AML-193 (cell line): ENCODE measurements around the gene TSR3.

Experiments used
- DNase-seq, 2 experiments: peaks; one replicate each; lab custom pipeline; 2025; lab: John Stamatoyannopoulos, UW

Gene TSR3

DNA sequence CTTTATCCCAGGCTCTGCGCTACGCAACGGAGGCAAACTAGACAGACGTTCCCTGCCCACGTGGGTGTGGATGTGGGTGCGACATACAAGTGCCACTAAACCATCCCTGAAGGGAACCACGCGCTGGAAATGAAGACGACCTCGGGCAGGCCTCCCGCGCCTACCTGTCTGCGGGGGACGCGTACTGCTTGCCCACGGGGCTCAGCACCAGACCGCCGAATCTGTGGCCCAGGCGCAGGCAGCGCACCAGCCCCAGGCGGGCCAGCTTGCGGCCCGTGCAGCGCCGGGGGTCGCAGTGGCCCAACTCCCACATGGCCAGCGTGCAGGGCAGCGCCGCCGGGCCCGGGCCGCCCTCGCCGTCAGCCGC is 480 bp downstream of the TSR3 start:
- DNase-seq, result no peak

DNA sequence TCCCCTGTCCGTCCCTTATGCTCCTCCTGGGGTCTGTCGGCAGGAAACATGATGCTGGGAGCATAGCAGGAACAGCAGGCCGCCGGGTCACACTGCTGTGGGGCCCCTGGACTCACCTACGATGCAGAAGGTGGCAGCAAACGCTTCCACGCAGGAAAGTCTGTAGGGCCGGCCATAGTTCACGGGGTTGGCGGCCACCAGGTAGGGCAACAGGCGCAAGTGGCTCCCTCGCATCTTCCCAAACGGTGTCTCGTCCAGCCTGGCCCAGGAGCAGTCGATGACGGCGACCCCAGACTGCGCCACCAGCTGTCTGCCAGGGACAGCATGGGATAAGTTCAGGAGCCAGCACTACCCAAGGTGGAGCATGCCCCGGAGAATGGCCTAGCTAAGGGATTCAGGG is 987 bp downstream of the TSR3 start:
- no peak for DNase-seq

DNA sequence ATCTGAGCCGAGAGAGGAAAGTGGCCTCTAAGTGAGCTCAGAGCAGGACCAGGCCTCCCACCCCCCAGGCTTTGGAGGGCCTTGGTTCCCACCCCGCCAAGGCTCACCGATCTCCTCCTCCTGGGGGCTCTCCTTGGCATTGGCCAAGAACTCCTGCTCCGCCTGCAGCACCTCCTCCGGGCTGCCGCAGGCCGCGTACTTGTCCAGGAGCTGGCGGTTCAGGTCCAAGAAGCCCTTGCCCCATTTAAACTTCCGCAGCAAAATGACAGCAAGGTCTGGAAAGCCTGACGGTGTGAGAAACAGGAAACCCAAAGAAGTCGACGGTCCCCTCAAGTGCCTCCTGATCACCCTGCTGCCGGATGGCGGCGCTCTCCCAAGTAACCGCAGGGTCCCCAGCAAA is 1.7 kb downstream of the TSR3 start:
- DNase-seq, result no peak

DNA sequence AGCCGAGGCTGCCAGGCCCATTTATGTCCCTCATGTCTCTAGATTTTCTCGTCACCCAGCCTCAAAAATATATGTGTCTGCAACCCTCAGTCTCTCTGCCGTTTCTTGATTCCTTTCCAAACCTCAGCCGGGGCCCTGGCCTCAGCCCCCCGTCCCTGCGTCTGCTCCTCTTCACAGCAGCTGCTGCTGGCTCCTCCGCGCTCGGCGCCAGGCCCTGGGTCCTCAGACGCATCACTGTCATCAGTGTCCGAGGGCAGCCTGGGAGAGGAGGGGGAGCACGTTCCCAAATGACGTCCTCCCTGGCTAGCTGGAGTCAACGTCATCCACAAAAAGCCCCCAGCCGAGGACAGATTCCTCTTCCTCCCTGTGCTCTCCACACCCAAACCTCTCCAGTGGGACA is 2.3 kb downstream of the TSR3 start:
- no peak for DNase-seq

DNA sequence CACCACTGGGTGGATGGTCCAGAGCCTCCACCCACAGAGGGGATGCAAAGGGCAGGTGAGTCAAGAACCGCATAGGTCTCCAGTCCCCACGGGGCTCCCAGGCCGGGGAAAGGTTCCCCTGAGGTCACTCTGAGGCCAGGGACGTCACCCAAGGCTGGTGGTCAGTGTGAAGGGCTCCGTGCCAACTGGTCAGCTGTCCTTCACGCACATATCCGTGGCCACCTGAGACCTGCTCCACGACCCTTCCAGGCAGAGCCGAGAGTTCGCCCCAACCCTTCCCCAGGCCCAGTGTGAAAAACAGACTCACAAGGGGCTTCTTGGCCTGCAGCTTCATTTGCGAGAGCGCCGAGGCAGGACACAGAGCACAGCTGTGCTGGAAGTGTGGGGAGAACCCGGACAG is 2.8 kb downstream of the TSR3 start:
- DNase-seq, result no peak

DNA sequence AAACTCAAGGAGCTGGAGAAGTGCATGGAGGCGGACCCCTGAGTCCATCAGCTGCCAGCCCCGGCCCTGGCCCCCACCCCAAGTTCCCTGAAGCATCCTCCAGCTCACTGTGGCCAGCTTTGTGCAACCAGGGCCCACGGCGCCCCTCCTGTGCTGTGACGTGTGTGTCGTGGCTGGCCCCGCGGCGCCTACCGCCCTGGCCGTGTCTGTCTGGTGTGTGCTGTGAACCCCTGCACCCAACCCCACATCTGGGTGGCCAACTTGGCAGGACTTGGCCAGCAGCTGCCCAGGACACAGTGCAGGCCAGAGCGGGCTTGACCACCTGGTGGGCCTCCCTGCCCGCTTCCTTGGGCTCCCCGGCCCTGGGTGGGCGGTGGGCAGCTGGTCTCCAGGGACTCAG is 3.2 kb downstream of the TSR3 start:
- DNase-seq, result no peak

DNA sequence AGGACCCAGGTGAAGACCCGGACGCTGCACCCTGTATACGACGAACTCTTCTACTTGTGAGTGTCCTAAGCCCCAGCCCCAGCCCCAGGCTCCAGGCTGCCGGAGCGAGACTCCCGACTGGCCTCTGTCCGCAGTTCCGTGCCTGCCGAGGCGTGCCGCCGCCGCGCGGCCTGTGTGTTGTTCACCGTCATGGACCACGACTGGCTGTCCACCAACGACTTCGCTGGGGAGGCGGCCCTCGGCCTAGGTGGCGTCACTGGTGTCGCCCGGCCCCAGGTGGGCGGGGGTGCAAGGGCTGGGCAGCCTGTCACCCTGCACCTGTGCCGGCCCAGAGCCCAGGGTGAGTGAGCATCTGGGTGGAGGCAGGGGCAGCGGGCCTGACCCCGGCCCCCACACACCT is 3.7 kb downstream of the TSR3 start:
- no peak for DNase-seq

DNA sequence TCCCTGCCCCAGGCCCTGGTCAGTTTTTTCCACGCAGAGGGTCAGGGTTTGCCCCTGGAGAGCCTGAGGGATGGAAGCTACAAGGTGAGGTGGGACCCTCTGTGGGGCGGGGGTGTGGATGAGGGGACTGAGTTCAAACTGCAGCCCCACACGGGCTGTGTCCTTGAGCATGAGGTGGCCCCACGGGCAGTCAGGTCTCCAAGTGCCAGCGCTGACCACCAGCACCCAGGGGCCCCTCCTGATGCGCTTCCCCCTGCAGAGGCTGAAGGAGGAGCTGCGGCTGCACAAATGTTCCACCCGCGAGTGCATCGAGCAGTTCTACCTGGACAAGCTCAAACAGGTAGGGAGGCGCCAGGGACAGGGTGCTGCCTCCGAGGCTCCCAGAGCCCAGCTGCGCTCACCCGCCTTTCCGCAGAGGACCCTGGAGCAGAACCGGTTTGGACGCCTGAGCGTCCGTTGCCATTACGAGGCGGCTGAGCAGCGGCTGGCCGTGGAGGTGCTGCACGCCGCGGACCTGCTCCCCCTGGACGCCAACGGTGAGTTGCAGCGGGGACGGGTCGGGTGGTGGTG is 4.3 kb downstream of the TSR3 start:
- no peak for DNase-seq

DNA sequence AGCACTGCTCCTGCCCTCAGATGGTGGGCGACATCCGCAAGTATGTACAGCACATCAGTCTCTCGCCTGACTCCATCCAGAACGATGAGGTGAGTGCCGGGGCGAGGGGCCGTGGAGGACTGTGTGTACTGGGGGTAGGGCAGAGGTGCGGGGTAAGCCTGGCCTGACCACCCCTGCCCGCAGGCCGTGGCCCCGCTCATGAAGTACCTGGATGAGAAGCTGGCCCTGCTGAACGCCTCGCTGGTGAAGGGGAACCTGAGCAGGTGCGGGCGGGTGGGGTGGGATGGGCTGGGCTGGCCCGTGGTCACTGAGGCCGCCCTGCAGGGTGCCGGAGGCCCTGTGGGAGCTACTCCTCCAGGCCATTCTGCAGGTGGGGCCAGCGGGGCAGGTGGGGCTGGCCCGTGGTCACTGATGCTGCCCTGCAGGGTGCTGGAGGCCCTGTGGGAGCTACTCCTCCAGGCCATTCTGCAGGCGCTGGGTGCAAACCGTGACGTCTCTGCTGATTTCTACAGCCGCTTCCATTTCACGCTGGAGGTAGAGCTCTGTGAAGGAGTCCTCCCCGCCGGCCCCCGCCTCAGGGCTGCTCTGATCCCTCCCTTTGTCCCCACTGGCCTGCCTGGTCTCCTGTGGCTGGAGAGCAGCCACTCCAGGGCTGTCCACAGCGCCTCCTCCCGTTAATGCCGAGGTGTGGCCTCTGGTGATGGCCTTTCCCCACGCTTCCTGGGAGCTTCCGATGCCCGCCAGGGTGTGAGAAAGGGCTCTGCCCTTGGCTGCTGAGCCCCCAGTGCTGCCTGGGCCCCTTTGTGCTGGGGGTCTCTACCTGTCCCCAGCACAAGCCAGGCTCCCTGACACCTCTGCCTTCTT is 5.0 kb downstream of the TSR3 start:
- DNase-seq, result no peak

DNA sequence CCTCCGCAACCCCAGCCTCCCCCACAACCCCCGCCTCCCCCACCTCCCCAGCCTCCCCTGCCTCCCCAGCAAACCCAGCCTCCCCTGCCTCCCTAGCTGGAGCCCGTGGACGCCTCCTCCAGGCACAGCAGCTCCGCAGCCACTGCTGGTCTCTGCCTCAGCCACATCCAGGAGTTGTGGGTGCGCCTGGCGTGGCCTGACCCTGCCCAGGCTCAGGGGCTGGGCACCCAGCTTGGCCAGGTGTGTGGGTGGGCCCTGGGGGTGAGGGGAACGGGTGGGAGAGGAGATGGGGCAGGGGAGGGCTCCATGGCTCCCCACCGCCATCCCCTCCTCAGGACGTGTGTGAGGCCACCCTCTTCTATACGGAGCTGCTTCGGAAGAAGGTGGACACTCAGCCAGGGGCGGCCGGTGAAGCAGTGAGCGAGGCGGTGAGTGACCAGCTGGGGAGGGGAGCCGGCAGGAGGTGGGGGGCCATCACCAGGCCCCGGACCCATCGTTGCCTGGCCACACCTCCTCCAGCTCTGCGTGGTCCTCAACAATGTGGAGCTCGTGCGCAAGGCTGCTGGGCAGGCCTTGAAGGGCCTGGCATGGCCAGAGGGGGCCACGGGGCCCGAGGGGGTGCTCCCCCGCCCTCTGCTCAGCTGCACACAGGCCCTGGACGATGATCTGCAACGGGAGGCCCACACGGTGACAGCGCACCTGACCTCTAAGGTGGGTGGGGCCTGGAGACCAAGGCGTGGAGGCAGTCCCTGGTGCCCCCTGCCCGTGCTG is 5.8 kb downstream of the TSR3 start:
- no peak for DNase-seq

DNA sequence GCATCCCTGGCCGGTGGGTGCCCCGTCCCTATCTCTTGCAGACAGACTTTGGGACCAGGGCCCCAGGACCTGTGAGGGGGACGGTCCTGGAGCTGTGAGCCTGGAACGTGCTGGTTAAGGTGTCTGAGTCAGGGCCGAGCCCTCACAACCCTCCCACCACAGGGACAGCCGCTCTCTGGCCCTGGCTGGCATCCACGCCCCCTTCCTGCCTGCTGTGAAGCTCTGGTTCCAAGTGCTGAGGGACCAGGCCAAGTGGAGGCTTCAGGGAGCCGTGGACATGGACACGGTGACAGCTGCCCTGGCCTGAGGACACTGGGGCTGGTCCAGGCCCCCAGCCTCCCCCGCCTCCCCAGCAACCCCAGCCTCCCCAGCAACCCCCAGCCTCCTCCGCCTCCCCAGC is 6.6 kb downstream of the TSR3 start:
- DNase-seq, result no peak

DNA sequence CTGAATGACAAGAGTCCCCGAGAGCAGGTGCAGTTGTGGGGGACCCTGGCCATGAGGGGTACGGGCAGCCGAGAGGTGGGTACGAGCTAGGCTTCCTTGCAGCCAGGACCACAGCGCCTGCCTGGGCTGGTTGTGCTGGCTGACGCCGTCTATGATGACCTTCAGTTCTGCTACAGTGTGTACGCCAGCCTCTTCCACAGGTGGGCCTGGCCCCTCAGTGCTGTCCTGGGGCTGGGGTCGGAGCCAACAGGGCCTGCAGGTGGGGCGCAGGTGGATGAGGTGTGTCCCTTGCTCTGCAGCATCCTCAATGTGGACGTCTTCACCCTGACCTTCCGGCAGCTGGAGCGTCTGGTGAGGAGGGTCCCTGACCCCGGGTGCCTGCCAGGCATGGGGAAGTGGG is 7.2 kb downstream of the TSR3 start:
- no peak for DNase-seq

DNA sequence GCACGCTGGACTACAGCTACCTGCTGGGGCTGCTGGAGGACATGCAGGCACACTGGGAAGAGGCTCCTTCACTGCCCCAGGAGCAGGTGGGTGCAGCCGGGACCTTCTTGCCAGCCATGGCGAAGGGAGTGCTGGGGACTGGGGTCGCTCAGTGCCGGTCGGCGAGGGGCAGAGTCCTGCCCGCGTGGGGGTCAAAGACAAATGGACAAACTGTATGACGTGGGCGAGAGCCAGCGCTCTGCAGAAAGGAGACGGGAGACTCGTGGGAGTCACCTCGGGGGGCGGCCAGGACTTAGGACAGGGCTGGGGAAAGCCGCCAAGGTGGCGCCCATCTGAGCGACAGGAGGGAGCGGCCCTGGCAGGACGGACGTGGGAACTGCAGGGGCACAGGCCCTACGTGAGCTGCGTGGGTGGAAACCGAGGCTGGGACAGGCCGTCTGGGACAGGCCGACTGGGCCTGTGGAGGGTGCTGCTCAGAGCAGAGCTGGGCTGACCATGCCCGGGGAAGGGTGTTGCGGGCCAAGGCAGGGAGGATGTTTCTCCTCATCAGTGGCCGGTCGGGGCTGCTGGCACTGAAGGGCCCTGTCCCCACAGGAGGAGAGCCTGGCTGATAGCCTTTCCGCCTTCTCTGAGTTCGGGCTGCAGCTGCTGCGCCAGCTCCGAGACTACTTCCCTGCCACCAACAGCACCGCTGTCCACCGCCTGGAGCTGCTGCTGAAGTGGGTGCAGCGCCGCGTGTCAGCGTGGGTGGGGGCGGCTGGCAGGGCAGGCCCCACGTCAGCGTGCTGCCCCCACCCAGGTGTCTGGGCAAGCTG is 8.0 kb downstream of the TSR3 start:
- no peak for DNase-seq

DNA sequence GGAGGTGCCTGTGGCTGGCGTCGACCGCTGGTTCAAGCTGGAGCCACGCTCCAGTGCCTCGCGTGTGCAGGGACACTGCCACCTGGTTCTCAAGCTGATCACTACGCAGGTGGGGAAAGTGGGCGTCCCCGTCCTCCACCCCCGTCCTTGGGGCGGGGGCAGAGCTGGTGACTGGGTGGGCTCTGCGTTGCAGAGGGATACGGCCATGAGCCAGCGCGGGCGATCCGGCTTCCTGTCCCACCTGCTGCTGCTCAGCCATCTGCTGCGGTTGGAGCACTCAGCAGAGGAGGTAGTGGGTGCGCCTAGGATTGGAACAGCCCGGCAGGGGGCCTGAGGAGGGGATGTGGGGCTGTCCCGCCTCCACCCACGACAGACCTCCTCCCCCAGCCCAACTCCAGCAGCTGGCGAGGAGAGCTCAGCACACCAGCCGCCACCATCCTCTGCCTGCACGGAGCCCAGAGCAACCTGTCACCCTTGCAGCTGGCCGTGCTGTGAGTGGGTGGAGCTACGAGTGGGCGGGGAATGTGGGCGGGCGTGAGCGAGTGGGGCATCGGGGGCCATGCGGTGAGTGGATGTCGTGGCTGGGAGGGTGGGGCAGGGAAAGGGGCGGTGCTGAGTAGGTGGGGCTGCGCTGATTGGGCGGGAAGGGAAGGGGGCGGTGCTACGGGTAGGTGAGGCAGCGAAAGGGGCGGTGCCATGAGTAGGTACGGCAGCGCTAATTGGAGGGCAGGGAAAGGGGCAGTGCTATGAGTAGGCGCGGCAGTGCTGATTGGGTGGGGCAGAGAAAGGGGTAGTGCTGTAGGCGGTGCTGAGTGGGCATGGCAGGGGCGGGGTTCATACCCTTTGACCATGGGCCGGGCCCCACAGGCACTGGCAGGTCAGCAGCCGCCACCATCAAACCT is 8.9 kb downstream of the TSR3 start:
- DNase-seq, result peak; percentile 96 to 98

DNA sequence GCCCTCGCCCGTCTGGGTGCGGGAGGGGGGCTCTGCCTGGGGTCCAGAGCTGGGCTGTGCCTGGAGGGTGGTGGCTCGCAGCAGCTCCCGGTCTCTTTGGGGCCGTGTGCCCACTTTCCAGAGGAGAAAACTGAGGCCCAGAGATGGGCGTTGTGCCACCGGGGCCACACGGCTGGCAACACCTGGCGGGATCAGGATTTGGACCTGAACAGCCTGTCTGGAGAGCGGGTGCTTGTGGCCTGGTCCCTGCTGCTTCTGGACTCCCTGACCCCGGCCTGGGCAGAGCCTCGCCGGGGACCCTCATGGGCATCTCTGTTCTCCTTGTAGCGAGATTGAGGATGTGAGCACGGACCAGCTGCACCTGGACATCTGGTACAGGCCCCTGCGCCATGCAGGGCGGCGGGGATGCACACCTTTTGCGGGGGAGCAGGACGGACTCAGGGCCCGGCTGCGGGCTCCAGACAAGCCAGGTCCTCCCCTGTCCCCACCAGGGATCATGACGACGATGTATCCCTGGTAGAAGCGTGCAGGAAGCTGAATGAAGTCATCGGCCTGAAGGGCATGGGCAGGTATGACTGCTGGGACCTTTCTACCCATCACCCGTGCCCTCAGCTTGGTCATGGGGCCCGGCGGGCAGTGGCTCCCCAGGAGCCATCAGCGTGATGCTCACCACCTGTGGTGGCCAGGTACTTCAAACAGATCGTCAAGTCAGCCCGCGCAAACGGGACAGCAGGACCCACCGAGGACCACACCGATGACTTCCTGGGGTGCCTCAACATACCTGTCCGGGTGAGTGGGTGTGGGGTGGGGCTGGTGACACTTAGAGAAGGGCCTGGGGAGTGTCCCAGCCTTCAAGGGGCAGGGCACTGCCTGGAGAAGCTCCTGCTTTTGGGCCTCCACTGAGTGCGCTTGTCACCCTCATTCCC is 9.9 kb downstream of the TSR3 start:
- no peak for DNase-seq

DNA sequence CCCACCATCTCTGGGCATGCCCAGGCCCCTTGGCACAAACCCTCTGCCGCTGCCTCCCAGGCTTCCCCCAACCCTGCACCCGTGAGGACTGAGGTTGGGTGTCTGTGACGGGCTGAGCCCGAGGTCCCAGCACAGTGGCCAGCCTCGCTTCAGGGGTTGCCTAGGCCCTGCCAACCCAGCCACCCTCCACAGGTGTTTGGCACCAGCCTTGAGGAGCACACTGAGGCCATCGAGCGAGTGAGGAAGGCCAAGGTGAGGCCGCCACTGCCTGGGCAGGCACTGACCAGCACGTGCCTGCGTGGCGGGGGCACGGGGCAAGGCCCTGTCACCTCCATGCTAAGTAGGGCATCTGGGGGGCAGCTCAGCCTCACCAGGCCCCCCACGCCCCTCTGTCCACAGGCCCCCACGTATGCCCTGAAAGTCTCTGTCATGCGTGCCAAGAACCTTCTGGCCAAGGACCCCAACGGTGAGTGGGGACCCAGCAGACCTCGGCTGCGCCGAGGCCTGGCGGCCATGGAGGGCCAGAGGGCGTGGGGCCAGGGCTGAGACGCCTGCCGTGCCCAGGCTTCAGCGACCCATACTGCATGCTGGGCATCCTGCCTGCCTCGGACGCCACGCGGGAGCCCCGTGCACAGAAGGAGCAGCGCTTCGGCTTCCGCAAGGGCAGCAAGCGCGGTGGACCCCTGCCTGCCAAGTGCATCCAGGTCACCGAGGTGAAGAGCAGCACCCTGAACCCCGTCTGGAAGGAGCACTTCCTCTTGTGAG is 10.8 kb downstream of the TSR3 start:
- DNase-seq, result no peak

DNA sequence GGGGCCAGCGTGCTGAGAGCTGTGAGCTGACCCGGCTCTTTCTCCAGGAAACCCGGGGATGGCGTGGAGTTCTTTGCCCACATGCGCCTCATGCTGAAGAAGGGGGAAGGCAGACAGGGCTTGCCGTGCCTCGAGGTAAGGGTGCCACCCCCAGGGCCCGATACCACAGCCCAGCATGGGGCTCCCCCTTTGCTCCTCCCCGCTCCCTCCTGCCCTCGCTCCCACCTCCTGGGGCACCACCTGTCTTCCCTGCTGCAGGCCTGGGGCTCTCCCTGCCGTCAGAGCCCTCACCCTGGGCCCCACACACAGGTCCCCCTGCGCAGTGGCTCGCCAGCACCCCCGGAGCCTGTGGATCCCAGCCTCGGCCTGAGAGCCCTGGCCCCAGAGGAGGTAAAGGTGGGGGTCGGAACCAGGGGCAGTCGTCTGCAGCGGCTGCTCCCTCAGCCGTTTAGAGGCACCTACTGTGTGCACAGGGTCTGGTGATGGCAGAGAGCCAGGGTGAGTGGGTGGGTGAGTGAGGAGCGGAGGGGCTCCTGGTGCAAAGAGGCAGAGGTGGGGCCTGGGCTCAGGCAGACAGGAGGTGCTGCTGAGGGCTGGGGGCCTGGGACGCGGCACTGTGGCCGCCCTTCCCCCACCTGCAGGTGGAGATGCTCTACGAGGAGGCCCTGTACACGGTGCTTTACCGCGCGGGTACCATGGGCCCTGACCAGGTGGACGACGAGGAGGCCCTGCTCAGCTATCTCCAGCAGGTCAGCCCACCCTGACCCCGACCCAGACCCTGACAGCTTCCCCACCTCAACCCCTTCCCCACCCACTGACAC is 12.6 kb downstream of the TSR3 start:
- no peak for DNase-seq

DNA sequence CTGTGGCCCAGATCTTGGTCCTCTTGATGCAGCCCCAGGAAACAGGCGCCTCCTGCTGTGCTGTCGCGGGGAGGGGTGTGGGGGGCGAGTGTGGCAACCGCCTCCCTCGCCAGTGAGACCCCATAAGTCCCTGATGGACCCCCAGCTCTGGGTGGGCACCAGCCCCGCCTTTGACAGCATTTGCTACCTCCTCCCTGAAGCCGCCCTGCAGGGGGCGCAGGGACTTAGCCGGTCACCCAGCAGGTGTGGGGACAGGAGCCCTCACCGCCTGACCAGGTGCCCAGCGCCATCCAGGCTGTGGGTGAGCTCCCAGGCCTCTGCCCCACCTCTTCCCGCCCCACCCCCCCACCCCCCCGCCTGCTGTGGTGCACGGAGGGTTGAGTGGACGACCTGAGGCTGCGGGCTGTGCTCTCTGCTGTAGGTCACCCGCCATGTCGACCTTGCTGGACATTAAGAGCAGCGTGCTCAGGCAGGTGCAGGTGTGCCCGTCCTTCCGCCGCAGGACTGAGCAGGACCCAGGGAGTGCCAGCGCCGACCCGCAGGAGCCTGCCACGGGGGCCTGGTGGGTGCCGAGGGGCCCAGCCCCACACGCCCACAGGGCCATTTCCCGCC is 13.5 kb downstream of the TSR3 start:
- no peak for DNase-seq
